ENCODE data around the gene CAPNS1.
"Not testable (repeated sequence)": the region's sequence is repeated elsewhere in the genome, so short reads cannot be mapped to it uniquely, and the experiment has no call there.

The CAPNS1 gene

DNA sequence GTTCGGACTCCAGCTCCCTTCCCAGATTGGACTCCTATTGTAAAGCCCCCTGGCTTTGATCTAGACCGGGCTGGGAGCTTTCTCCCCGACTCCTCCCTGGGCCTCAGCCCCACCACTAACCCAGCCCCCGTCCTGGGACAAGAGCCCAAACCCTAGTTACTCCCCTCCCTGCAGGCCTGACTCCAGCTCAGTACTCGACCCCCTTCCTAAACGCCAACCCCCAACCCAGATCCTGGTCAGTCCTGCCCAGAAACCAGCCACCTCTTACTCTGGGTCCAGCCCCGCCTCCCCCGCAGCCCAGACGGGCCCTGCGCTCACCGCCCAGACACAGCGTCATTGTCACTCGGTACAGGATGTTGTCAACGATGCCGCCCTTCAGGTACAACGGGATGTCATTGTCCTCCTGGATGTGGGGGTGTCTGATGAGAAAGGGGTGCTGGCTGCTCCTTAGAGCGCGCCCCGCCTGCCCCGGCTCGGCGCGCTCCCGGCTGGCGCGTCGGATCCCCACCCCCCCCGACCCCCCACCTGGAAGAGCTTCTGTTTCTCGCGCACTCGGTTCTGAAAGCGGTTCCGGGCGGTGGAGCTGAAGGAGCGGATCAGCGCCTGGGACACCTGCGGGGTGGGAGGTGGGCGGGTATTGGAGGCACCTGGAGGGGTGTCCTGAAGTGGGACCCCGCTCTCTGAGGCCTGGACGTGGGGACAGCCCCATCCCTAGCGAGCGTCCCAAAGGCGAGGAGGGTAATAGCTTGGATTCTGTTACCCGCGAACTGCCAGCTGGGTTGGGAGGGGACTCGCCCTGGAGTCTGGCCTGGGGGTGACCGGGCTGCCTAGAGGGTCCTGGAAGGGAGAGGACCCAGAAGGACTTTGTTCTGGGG is 11.5 kb downstream of the CAPNS1 start:
- no peak for DNase-seq (ENCODE audit: low spot score)

- DNase-seq (ENCODE audit: low spot score): no peak
These were observed 12.1 kb downstream of the CAPNS1 start for GRCh38 chr19:36152019-36152351.

GRCh38 chr19:36152352-36153091 is 12.7 kb downstream of the CAPNS1 start, which contains the start of gene COX7A1:
Gene COX7A1 (minus strand): TSS chr19:36152447. CDS start chr19:36152407, 40 bp downstream.
- no peak for DNase-seq (ENCODE audit: low spot score)

DNA sequence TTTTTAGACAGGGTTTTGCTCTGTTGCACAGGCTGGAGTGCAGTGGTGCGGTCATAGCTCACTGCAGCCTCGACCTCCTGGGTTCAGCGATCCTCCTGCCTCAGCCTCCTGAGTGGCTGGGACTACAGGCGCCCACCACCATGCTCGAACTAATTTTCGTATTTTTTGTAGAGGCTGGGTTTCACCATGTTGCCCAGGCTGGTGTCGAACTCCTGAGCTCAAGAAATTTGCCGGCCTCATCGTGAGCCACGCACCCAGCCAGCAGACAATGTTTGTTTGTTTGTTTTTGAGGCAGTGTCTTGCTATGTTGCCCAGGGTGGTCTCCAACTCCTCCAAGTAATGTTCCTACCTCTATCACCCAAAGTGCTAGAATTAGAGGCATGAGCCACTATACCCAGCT is 13.3 kb downstream of the CAPNS1 start:
- no peak for DNase-seq (ENCODE audit: low spot score)

GRCh38 chr19:36160821-36161596 is 21.1 kb downstream of the CAPNS1 start:
- no peak for DNase-seq (ENCODE audit: low spot score)

DNA sequence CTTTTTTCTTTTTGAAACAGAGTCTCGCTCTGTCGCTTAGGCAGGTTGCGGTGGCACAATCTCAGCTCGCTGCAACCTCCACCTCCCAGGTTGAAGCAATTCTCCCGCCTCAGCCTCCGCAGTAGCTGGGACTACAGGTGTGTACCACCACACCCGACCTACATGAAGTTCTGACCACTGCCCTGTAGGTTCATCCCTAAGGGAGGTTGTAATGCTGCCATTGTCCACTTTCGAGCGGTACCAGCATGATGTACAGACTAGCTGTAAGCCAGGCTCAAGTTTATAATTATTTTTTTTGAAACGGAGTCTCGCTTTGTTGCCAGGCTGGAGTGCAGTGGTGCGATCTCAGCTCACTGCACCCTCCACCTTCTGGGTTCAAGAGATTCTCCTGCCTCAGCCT is 23.9 kb downstream of the CAPNS1 start:
- DNase-seq (ENCODE audit: low spot score): no peak

DNA sequence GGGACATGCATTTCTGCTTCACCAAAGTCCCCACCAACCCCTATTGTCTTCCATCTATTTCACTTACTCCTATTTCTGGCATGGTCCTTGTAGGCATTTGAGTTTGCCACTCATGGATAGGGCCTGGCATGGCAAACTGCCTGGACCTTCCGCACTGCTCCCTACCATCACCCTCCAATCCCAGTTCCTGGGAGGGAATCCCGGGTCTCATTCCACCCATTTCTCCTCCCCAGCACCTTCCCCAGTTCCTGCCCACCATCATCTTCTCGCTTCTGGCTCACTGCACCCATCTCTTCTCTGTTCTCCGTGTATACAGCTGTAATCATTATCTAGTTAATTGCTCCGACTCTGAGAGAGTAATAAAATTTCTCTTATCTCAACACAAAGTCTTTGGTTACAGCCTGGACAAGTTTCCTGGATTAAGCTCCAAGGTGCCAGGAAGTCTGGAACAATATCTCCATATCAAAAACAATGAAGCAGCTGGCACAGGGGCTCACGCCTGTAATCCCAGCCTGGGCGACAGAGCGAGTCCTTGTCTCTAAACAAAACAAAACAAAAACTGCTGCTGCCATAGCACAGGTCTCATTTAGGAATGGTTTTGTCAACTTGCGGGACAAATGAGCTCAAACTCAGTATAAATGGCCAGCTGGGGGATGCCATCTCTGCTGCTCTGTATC is 29.4 kb downstream of the CAPNS1 start:
- no peak for DNase-seq (ENCODE audit: low spot score)

DNA sequence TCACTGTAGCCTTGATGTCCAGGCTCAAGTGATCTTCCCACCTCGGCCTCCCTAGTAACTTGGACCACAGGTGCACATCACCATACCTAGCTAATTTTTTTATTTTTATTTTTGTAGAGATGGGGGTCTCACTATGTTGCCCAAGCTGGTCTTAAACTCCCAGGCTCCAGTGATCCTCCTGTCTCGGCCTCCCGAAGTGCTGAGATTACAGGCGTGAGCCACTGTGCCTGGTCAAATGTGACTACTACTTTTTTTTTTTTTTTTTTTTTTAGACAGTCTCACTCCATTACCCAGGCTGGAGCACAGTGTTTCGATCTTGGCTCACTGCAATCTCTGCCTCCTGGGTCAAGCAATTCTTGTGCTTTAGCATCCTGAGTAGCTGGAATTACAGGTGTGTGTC is 33.0 kb downstream of the CAPNS1 start:
- DNase-seq (ENCODE audit: low spot score): no peak

DNA sequence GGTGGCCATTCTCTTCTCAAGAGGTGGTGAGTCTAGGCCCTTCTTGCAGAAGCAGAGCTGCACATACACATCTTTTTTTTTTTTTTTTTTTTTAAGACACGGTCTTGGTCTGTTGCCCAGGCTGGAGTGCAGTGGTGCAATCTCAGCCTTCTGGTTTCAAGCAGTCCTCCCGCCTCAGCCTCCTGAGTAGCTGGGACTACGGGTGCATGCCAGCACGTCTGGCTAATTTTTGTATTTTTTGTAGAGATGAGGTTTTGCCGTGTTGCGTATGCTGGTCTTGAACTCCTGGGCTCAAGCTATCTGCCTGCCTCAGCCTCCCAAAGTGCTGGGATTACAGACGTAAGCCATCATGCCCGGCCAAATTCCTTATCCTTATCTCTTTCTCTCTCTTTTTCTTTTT is 34.0 kb downstream of the CAPNS1 start:
- DNase-seq (ENCODE audit: low spot score): not testable (repeated sequence)

DNA sequence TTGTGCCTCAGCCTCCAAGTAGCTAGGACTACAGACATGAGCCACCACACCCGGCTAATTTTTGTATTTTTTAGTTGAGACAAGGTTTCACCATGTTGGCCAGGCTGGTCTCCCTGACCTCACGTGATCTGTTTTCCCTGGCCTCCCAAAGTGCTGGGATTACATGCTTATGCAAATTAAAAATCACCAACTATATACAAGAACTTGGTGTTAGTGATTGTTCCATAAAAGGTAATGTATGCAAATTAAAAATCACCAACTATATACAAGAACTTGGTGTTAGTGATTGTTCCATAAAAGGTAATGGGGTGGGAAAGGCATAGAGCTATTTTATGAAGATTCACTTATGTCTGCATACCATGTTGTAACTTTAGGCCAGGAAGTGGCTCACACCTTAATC is 39.2 kb downstream of the CAPNS1 start:
- not testable (repeated sequence) for DNase-seq (ENCODE audit: low spot score)

GRCh38 chr19:36182612-36183244 is 42.9 kb downstream of the CAPNS1 start:
- DNase-seq (ENCODE audit: low spot score): no peak

- DNase-seq (ENCODE audit: low spot score): no peak
These were observed 43.4 kb downstream of the CAPNS1 start for GRCh38 chr19:36183245-36183628.

GRCh38 chr19:36186722-36187121 is 46.9 kb downstream of the CAPNS1 start:
- not testable (repeated sequence) for DNase-seq (ENCODE audit: low spot score)

DNA sequence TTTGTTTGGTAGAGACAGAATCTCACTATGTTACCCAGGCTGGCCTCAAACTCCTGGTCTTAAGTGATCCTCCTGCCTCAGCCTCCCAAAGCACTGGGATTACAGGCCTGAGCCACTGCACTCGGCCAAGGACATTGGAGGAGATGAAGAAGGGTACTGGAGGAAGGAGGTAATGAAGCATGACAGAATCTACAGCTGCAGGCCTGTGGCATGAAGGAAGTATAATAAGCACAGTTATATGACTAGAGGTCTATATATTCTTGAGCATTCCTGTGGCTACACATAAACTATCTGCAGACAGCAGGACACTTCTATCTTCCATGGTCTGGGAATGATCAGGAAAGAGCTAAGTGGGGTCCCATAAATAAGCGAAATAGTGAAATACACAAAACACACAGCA is 56.4 kb downstream of the CAPNS1 start:
- DNase-seq (ENCODE audit: low spot score): no peak

DNA sequence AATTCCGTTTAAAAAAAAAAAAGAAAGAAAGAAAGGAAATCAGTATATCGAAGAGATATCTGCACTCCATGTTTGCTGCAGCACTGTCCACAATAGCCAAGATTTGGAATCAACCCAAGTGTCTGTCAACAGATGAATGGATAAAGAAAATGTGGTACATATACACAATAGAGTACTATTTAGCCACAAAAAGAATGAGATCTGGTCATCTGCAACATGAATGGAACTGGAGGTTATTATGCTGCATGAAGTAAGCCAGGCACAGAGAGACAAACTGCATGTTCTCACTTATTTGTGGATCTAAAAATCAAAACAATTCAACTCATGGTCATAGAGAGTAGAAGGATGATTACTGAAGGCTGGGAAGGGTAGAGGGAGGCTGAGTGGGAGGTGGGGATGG is 58.3 kb downstream of the CAPNS1 start:
- DNase-seq (ENCODE audit: low spot score): no peak
